NCI-H187 (cell line): ENCODE data around the gene DGLUCY.
"Not testable (repeated sequence)": the region's sequence is repeated elsewhere in the genome, so short reads cannot be mapped to it uniquely, and the experiment has no call there.

ENCODE experiments used
- DNase-seq, 2 experiments: peaks; one replicate each; lab custom pipeline; 2025; lab: John Stamatoyannopoulos, UW

DGLUCY gene

GRCh38 chr14:91207008-91207407 is 93.1 kb downstream of the DGLUCY start:
- DNase-seq, result no peak

GRCh38 chr14:91211017-91211416 is 97.1 kb downstream of the DGLUCY start:
- DNase-seq, result no peak

- no peak for DNase-seq
These were observed 100.4 kb downstream of the DGLUCY start for GRCh38 chr14:91214306-91214705.

- DNase-seq, result no peak
These were observed 101.5 kb downstream of the DGLUCY start for GRCh38 chr14:91215381-91215780.

GRCh38 chr14:91216731-91217226 is 102.9 kb downstream of the DGLUCY start:
- DNase-seq, result no peak

GRCh38 chr14:91218014-91218413 is 104.1 kb downstream of the DGLUCY start:
- DNase-seq, result no peak

GRCh38 chr14:91219517-91220389 is 105.9 kb downstream of the DGLUCY start:
- DNase-seq, result no peak

- DNase-seq, result no peak
These were observed 106.7 kb downstream of the DGLUCY start for GRCh38 chr14:91220581-91221000.

- DNase-seq, result no peak
These were observed 107.4 kb downstream of the DGLUCY start for GRCh38 chr14:91221270-91221669.

GRCh38 chr14:91223028-91223783 is 109.3 kb downstream of the DGLUCY start:
- DNase-seq, result peak in 1 of 2 experiments; percentile 19

GRCh38 chr14:91225025-91225424 is 111.2 kb downstream of the DGLUCY start:
- peak; percentile 87 to 91 for DNase-seq

- not testable (repeated sequence) for DNase-seq
These were observed 112.5 kb downstream of the DGLUCY start for GRCh38 chr14:91226360-91226759.

GRCh38 chr14:91227183-91227628 is 113.3 kb downstream of the DGLUCY start:
- DNase-seq, result no peak

- no peak for DNase-seq
These were observed 114.5 kb downstream of the DGLUCY start for GRCh38 chr14:91228112-91229004.

GRCh38 chr14:91229005-91229382 is 115.1 kb downstream of the DGLUCY start:
- DNase-seq, result no peak

- no peak for DNase-seq
These were observed 115.9 kb downstream of the DGLUCY start for GRCh38 chr14:91229743-91230200.

GRCh38 chr14:91230397-91231035 is 116.6 kb downstream of the DGLUCY start:
- no peak for DNase-seq

GRCh38 chr14:91231446-91231845 is 117.6 kb downstream of the DGLUCY start:
- no peak for DNase-seq

GRCh38 chr14:91232052-91232451 is 118.2 kb downstream of the DGLUCY start:
- peak in 1 of 2 experiments; percentile 71 for DNase-seq

- no peak for DNase-seq
These were observed 118.7 kb downstream of the DGLUCY start for GRCh38 chr14:91232603-91233002.
